SH-SY5Y (cell line): ENCODE data around the gene TRIL.

Experiments
- GATA2 ChIP-seq: IDR thresholded peaks from 2 replicates; pipeline ENCODE4 v1.6.1; 2011; ENCODE audit warnings: mild to moderate bottlenecking, low read depth, low read length
- GATA3 ChIP-seq: IDR thresholded peaks from 2 replicates; pipeline ENCODE4 v1.6.1; 2011; ENCODE audit warnings: low read depth, mild to moderate bottlenecking, low read length, moderate library complexity

- no peak for TF ChIP-seq GATA2
- no peak for TF ChIP-seq GATA3
These were observed 47.3 kb upstream of the TRIL start for GRCh38 chr7:29005406-29005805.
